ENCODE measurements around the gene SPON1.

DNA sequence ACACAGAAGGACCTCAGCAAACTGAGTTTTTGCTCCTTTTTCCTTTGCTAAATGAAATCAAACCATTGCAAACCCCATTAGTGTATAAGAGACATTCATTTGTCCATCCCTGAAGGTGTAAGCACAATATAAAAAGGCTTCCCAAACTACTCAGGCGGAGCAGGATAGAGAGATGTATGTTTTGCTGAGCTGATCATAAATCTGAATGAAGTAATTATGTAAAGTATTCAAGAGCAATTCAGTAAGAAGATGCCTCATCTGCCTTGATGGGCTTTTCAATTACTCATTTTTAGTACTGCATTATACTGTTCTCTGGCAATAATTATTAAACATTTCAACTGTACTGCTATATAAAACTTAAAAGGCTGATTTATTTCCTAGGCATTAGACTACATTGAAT is 65.0 kb downstream of the SPON1 start:
- TF ChIP-seq, protein P1, sequence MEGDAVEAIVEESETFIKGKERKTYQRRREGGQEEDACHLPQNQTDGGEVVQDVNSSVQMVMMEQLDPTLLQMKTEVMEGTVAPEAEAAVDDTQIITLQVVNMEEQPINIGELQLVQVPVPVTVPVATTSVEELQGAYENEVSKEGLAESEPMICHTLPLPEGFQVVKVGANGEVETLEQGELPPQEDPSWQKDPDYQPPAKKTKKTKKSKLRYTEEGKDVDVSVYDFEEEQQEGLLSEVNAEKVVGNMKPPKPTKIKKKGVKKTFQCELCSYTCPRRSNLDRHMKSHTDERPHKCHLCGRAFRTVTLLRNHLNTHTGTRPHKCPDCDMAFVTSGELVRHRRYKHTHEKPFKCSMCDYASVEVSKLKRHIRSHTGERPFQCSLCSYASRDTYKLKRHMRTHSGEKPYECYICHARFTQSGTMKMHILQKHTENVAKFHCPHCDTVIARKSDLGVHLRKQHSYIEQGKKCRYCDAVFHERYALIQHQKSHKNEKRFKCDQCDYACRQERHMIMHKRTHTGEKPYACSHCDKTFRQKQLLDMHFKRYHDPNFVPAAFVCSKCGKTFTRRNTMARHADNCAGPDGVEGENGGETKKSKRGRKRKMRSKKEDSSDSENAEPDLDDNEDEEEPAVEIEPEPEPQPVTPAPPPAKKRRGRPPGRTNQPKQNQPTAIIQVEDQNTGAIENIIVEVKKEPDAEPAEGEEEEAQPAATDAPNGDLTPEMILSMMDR (IDR thresholded peaks at IDR 0.05), result no peak
- TF ChIP-seq TCF7L2 (IDR thresholded peaks at IDR 0.05; ENCODE audit: low read depth, low read length) (no peak), POLR2AphosphoS5 (IDR thresholded peaks at IDR 0.05; ENCODE audit: low read depth, low read length) (no peak)
